ENCODE measurements around the gene RASAL2. TPM values are rescaled to one million over a fixed set of nuclear protein-coding genes. Genes with fewer than 3 reads are reported as not detected.

The RASAL2 gene
- total RNA-seq, 3 donors from 2014 or later, result 13.0 to 17.5 (median 14.2) TPM

DNA sequence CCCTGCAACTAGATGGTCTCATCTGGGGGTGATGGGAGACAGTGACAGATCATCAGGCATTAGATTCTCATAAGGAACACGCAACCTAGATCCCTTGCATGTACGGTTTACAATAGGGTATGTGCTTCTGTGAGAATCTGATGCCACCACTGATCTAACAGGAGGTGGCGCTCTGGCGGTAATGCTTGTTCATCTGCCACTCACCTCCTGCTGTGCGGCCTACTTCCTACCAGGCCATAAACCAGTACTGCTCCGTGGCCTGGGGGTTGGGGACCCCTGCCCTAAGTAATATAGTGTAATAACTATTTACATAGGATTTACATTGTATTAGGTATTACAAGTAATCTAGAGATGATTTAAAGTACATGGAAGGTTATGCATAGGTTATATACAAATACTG lies 267.9 kb downstream of the RASAL2 start:
- no peaks in the 10 kb centered on the region for H3K36me3 ChIP-seq (ENCODE audit: low read depth)
- ATAC-seq (no peak), DNase-seq (no peak)
- H3K9me3 ChIP-seq, result no peaks in the 10 kb centered on the region
- TF ChIP-seq, protein P1, sequence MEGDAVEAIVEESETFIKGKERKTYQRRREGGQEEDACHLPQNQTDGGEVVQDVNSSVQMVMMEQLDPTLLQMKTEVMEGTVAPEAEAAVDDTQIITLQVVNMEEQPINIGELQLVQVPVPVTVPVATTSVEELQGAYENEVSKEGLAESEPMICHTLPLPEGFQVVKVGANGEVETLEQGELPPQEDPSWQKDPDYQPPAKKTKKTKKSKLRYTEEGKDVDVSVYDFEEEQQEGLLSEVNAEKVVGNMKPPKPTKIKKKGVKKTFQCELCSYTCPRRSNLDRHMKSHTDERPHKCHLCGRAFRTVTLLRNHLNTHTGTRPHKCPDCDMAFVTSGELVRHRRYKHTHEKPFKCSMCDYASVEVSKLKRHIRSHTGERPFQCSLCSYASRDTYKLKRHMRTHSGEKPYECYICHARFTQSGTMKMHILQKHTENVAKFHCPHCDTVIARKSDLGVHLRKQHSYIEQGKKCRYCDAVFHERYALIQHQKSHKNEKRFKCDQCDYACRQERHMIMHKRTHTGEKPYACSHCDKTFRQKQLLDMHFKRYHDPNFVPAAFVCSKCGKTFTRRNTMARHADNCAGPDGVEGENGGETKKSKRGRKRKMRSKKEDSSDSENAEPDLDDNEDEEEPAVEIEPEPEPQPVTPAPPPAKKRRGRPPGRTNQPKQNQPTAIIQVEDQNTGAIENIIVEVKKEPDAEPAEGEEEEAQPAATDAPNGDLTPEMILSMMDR (IDR thresholded peaks at IDR 0.05), result no peak
- no peaks in the 10 kb centered on the region for H3K4me1 ChIP-seq (ENCODE audit: low read depth)
- intact Hi-C loops (cut with DNase I, micrococcal nuclease), result no loop called here
- no peak overlapping the region for H3K4me3 ChIP-seq

DNA sequence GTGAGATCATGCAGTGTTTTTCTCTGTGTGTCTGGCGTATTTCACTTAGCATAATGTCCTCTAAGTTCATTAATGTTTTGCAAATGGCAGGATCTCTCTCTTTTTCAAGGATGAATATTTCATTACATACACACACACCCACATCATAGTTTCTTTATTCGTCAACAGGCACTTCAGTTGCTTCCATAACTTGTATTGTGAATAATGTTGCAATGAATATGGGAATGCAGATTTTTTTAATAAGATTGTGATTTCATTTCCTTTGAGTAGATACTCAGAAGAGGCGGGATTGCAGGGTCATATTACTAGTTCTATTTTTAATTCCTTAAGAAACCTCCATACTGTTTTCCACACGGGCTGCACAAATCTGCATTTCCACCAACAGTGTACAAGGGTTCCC lies 268.8 kb downstream of the RASAL2 start:
- no peaks in the 10 kb centered on the region for H3K36me3 ChIP-seq (ENCODE audit: low read depth)
- intact Hi-C loops (cut with DNase I, micrococcal nuclease), result no loop called here
- DNase-seq (no peak), ATAC-seq (no peak)
- no peaks in the 10 kb centered on the region for H3K4me1 ChIP-seq (ENCODE audit: low read depth)
- TF ChIP-seq, protein P1 (IDR thresholded peaks at IDR 0.05), result no peak
- no peaks in the 10 kb centered on the region for H3K9me3 ChIP-seq
- H3K4me3 ChIP-seq, result no peak overlapping the region

DNA sequence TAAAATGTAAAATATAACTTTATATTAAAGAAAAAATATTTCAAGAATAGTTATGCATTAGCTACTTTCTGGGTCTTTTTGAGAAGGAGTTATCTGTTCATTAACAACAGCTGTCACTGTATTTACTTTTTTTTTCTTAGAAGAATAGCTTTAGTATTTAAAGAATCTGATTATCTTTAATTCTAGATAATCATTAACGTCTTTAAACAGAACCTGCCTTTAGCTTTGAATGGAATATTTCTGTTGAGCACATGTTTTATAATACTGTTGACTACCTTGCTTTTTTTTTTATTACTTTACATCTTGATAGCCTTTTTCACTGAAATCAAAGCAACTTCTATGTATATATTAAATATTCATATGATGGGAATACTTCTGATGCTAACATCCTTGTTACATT lies 270.9 kb downstream of the RASAL2 start:
- TF ChIP-seq, protein P1 (IDR thresholded peaks at IDR 0.05), result no peak
- intact Hi-C loops (cut with DNase I, micrococcal nuclease), result no loop called here

DNA sequence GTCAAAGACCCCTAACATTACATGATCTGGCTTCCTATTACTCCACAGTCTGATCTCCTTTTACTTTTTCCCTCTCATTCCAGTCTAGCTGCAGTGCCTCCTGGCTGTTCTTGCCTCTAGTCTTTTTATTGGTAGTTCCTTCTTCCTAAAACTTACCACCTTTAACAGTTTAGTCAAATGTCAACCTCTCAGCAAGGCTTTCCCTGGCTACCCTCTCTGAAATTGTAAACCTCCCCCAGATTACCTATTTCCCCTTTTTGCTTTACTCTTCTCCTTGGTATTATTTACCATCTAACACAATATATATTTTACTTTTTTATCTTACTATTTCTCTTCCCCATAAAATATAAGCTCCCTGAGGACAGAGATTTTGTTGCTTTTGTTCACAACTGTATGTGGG lies 273.2 kb downstream of the RASAL2 start:
- no peak for DNase-seq
- no peak overlapping the region for H3K4me3 ChIP-seq
- H3K9me3 ChIP-seq, result no peaks in the 10 kb centered on the region
- intact Hi-C loops (cut with DNase I, micrococcal nuclease), result no loop called here
- TF ChIP-seq, protein P1 (IDR thresholded peaks at IDR 0.05), result no peak
- ATAC-seq, result no peak
- H3K4me1 ChIP-seq (ENCODE audit: low read depth), result no peaks in the 10 kb centered on the region
- H3K36me3 ChIP-seq (ENCODE audit: low read depth), result no peaks in the 10 kb centered on the region

More for the DNA sequence above, 270.9 kb downstream of the RASAL2 start:
- ATAC-seq, result no peak
- H3K4me3 ChIP-seq, result no peak overlapping the region
- no peaks in the 10 kb centered on the region for H3K9me3 ChIP-seq
- no peak for DNase-seq
- H3K4me1 ChIP-seq (ENCODE audit: low read depth), result no peaks in the 10 kb centered on the region
- H3K36me3 ChIP-seq (ENCODE audit: low read depth), result no peaks in the 10 kb centered on the region

DNA sequence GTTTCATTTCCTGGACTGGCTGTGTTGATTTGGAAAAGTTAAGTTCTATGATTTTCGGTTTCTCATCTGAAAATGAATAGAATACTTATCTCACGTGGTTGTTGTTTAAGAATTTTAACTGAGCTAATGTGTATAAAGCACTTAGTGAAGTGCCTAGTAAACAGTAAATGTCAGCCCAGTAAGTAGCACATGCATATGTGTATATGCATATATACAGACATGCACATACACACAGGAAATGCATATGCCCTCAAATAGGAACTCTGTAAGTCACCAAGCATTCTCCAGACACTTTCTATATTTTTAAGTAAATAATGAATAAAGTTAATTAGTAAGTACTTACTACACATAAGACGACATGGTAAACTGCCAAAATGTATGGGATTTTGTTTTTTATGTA lies 274.3 kb downstream of the RASAL2 start:
- Histone ChIP-seq H3K36me3 (ENCODE audit: low read depth) (no peaks in the 10 kb centered on the region), H3K9me3 (no peaks in the 10 kb centered on the region), H3K4me1 (ENCODE audit: low read depth) (no peaks in the 10 kb centered on the region), H3K4me3 (no peak overlapping the region)
- ATAC-seq (no peak), DNase-seq (no peak)
- TF ChIP-seq, protein P1 (IDR thresholded peaks at IDR 0.05), result no peak
- intact Hi-C loops (cut with DNase I, micrococcal nuclease), result no loop called here

GRCh38 chr1:178371235-178371634 lies 277.3 kb downstream of the RASAL2 start:
- H3K36me3 ChIP-seq (ENCODE audit: low read depth), result no peaks in the 10 kb centered on the region
- ATAC-seq (no peak), DNase-seq (no peak)
- no peak overlapping the region for H3K4me3 ChIP-seq
- intact Hi-C loops (cut with DNase I, micrococcal nuclease), result no loop called here
- H3K4me1 ChIP-seq (ENCODE audit: low read depth), result no peaks in the 10 kb centered on the region
- no peaks in the 10 kb centered on the region for H3K9me3 ChIP-seq
- TF ChIP-seq, protein P1 (IDR thresholded peaks at IDR 0.05), result no peak
